Measurements from ENCODE around the gene ABCA7.

ABCA7 gene

GRCh38 chr19:1091544-1092175 lies 51.8 kb downstream of the ABCA7 start:
- no peak for DNase-seq

- DNase-seq: no peak
Observed at GRCh38 chr19:1093330-1093729, 53.4 kb downstream of the ABCA7 start.

GRCh38 chr19:1093811-1094553 lies 54.1 kb downstream of the ABCA7 start:
- DNase-seq: no peak

GRCh38 chr19:1094655-1094977 lies 54.7 kb downstream of the ABCA7 start:
- DNase-seq: no peak

GRCh38 chr19:1094978-1095701 lies 55.2 kb downstream of the ABCA7 start, which contains the start of gene POLR2E:
POLR2E (minus strand) TSS chr19:1095375; CDS start chr19:1095315, 60 bp downstream.
- peak; percentile 97 for DNase-seq

- DNase-seq: no peak
Observed at GRCh38 chr19:1097810-1098176, 57.9 kb downstream of the ABCA7 start.

- DNase-seq: no peak
Observed at GRCh38 chr19:1098177-1099051, 58.5 kb downstream of the ABCA7 start.

GRCh38 chr19:1101337-1101698 lies 61.4 kb downstream of the ABCA7 start:
- no peak for DNase-seq

- peak; percentile 76 for DNase-seq
Observed at GRCh38 chr19:1102407-1103131, 62.7 kb downstream of the ABCA7 start.

GRCh38 chr19:1103132-1103707 lies 63.3 kb downstream of the ABCA7 start:
- no peak for DNase-seq

- DNase-seq: peak; percentile 99
Observed at GRCh38 chr19:1103708-1104310, 63.9 kb downstream of the ABCA7 start, which contains the start of gene GPX4. GPX4 (plus strand) TSS chr19:1103994; CDS start chr19:1104044, 50 bp downstream.

GRCh38 chr19:1104311-1105007 lies 64.6 kb downstream of the ABCA7 start:
- DNase-seq: peak; percentile 82

- no peak for DNase-seq
Observed at GRCh38 chr19:1105008-1105872, 65.3 kb downstream of the ABCA7 start.

GRCh38 chr19:1105873-1106840 lies 66.2 kb downstream of the ABCA7 start:
- DNase-seq: no peak

GRCh38 chr19:1106841-1107660 lies 67.1 kb downstream of the ABCA7 start:
- DNase-seq: no peak

- DNase-seq: no peak
Observed at GRCh38 chr19:1107661-1108261, 67.9 kb downstream of the ABCA7 start.
